ENCODE results near the gene EVA1B.
A peak's percentile ranks its signal among the peaks of the same experiment; 100 is the strongest.

Gene EVA1B

GRCh38 chr1:36274201-36274600 lies 49.2 kb downstream of the EVA1B start:
- no peak for DNase-seq

- DNase-seq = peak; percentile 20
These were observed 50.4 kb downstream of the EVA1B start for GRCh38 chr1:36273024-36273423.
